NCI-H446 (cell line): ENCODE data around the gene KIAA1217.

ENCODE experiments used
- DNase-seq, 2 experiments: peaks; one replicate each; lab custom pipeline; 2025; lab: John Stamatoyannopoulos, UW

Gene KIAA1217

DNA sequence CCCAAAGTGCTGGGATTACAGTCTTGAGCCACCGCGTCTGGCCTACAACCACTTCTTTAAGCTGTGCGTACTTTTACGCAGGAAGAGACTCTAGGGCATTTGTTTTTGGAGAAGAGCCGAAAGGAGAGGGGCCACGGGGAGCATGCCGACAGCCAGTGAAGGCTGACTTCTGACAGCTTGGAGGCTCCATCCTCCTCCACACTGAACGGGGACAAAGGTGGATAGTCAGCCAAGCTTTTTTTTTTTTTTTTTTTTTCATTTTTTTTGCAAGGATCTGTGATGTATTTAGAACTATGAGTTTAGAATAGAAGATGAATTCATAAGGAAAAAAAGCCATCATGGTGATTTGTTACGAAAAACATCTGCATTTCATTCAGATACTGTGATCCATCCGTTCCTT lies 293.1 kb downstream of the KIAA1217 start:
- no peak for DNase-seq

GRCh38 chr10:24502801-24503460 lies 294.0 kb downstream of the KIAA1217 start:
- no peak for DNase-seq

GRCh38 chr10:24503461-24504320 lies 294.8 kb downstream of the KIAA1217 start:
- DNase-seq, result peak in 1 of 2 experiments; percentile 6

DNA sequence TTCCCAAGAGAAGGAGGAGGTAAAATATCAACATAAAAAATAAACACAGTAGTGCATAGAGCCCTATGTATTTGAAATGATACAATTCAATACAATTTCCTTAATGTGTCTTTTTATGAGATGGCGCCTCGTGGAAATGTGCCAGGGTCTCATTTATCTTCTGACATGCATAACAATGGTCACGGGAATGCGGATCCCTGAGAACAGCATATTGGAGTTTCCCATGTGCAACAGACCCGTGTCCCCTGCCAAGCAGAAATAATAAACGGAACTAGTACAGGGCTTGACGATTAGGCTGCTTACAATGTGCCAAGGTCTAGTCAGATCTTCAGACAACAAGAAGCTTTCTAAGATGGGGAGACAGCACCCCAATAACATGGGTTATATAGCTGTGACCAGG lies 296.8 kb downstream of the KIAA1217 start:
- no peak for DNase-seq

DNA sequence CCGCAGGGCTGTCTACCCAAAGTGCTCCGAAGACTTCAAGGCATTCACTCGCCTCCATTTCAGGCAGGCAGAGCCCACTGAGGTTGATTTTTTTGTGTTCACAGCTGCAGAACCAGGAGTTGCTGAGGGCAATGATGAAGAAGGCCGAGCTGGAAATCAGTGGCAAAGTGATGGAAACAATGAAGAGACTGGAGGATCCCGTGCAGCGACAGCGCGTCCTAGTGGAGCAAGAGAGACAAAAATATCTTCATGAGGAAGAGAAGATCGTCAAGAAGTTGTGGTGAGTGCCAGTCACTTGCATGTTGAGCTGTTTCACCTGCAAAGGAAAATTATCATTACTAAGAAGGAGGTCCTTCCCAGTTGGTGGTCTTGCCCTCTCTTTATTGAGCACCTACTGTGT lies 304.2 kb downstream of the KIAA1217 start:
- no peak for DNase-seq

- no peak for DNase-seq
Measured at GRCh38 chr10:24515481-24515880, 306.5 kb downstream of the KIAA1217 start.

- no peak for DNase-seq
Measured at GRCh38 chr10:24518411-24518810, 309.5 kb downstream of the KIAA1217 start.

DNA sequence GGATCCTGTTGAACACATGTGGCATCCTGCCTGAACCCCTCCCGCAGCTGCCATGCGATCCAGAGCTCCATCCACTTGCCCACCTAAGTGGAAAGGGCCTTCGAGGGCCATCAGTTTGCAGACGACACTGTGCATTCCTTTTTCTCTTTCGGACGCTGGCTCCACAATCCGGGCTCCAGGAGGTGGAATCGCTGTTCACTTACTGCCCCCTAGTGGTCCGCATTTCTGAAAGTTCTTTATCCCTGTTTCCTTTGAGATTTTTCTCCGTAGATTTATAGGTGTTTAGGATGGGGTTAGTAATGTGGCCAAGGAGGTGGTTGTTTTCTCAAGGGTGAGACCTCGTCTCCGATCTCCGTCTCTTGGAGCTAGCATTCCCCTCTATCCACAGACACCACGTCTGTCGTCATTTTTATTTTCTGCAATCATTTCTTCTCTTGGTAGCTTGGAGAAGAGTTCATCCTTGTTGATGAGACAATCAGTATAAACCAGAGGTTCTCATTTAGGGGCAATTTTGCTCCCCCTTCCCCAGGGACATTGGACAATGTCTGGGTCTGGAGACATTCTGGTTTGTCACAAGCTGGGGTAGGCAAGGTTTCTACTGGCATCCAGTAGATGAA lies 310.2 kb downstream of the KIAA1217 start:
- DNase-seq, result peak; percentile 7 to 67

DNA sequence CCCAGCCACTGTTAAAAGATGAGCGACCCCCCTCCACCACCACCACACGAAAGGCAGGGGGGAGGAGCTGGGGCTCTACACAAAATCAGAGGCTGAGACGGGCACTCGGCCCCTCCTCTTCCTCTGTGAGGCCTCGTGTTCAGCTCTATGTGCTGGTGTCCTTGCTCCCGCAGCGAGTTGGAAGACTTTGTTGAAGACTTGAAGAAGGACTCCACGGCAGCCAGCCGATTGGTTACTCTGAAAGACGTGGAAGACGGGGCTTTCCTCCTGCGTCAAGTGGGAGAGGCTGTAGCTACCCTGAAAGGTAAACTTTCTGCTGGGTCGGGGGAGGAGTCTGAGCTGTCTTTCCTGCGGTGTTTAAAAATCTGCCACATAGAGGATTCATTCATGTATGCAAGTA lies 311.0 kb downstream of the KIAA1217 start:
- no peak for DNase-seq

DNA sequence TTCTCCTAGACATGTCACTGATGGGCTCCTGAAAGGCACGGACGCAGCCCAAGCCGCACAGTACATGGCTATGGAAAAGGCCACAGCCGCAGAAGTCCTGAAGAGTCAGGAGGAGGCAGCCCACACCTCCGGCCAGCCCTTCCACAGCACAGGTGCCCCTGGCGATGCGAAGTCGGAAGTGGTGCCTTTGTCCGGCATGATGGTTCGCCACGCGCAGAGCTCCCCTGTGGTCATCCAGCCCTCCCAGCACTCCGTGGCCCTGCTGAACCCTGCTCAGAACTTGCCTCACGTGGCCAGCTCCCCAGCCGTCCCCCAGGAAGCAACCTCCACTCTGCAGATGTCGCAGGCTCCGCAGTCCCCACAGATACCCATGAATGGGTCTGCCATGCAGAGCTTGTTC lies 315.4 kb downstream of the KIAA1217 start:
- DNase-seq, result no peak

DNA sequence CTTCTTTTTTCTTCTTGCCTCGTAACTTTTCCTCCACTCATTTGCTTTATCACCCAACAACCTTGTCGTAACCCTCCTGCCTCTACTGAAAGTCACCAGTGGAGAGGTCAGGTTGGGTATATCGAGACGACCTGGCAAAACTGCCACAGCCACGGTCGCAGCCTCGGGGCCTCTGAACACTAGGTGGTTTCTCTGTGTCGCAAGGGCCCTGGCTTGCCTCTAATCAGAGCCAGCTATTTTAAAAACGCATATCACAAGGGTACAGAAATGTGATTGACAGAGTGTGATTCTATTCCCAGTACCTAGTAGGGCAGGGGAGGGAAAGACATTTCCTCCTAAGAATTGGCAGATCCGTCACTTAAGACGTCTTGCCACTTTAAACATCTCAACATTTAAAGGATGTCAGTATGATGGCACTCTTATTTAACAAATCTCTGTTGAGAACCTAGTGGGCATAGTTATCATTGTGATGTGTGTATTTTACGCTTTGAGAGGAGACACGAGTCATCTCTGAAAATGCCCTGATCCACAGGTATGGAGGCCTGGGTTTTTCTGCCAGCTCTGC lies 317.2 kb downstream of the KIAA1217 start:
- no peak for DNase-seq

GRCh38 chr10:24528946-24529345 lies 320.0 kb downstream of the KIAA1217 start:
- DNase-seq, result no peak

DNA sequence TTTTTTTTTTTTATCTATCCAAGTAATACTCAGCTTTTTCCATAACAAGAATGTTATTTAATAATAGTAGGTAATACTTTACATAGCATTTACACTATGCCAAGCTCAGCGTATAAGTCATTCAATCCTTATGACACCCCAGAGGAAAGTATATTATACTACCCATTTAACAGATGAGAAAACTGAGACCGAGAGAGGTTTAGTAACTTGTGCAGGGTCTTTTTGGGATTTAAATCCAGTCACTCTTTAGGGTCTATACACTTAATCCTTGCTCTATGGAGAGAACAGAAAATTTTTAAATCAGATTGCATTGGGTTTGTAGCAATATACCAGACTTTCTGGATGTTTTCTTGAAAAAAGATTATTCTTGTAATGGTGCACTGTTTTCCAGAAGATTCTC lies 322.5 kb downstream of the KIAA1217 start:
- DNase-seq, result no peak

GRCh38 chr10:24533981-24534380 lies 325.0 kb downstream of the KIAA1217 start:
- no peak for DNase-seq

DNA sequence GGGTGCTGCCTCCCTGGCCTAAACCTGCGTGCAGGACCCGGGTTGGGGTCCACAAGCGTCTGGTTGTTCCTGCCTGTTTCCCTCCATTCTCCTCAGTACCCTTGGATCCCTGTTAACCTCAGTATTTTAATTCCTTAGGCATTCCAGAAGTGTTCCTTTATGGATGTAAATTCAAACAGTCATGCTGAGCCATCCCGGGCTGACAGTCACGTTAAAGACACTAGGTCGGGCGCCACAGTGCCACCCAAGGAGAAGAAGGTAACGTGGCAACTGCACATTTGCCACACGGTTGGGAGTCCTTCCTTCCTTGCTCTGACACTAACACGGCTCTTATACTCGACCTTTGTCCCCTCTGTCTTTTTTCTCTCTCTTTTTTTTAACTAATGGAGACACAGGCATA lies 327.7 kb downstream of the KIAA1217 start:
- DNase-seq, result no peak

GRCh38 chr10:24541239-24541753 lies 332.4 kb downstream of the KIAA1217 start:
- DNase-seq, result no peak

DNA sequence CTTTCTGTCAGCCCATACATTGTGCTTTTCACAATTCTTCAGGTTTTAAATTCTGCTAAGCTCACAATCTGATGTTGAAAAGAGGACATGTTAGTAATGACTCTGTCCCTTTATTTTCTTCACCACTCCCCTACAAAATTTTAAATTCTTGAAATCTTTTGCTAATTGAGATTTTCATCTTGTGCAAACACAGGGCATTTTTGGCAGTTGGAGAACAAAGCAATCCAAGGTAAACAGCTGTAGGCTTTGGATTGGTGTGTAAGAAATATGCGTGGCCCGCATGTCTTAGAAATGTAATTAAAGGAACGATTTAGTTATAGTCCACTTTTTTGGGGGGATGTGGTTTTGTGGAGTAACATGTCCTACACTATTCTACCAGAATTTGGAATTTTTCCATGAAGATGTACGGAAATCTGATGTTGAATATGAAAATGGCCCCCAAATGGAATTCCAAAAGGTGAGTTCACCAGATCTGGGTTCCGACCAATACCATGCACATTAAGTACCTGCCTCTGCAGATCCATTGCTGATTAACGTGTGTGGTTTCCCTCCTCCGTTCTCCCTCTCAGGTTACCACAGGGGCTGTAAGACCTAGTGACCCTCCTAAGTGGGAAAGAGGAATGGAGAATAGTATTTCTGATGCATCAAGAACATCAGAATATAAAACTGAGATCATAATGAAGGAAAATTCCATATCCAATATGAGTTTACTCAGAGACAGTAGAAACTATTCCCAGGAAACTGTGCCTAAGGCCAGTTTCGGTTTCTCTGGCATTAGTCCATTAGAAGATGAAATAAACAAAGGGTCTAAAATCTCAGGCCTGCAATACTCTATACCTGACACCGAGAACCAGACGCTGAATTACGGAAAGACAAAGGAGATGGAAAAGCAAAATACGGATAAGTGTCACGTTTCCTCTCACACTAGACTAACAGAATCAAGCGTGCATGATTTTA lies 333.7 kb downstream of the KIAA1217 start:
- DNase-seq, result no peak

DNA sequence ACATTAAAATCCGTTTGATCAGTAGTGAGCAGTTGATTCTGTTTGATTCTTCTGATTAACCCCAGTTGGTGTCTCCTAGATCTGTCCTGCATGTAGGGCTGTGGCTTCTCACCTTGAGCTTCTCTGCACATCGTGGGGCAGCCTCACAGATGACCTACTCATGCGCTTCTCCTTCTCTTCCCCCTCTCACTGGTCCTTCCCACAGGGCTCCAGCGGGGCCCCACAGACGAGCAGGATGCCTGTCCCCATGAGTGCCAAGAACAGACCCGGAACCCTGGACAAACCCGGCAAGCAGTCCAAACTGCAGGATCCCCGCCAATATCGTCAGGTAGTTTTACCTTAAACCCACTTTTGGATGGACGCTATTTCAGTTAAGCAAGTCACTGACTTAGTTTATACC lies 335.8 kb downstream of the KIAA1217 start:
- DNase-seq, result no peak

DNA sequence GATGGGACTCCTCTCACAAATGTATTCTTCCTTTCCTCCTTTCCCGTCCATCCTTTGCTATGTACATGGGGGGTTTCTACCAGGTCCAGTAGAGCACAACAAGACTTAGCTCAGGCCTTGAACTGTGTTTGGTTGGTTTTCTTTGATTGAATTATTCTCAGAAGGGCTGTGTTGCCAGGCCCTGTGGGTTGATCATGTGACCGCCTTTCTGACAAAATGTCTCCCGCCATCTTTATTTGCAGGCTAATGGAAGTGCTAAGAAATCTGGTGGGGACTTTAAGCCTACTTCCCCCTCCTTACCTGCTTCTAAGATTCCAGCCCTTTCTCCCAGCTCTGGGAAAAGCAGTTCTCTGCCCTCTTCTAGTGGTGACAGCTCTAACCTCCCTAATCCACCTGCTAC lies 336.6 kb downstream of the KIAA1217 start:
- DNase-seq, result no peak

DNA sequence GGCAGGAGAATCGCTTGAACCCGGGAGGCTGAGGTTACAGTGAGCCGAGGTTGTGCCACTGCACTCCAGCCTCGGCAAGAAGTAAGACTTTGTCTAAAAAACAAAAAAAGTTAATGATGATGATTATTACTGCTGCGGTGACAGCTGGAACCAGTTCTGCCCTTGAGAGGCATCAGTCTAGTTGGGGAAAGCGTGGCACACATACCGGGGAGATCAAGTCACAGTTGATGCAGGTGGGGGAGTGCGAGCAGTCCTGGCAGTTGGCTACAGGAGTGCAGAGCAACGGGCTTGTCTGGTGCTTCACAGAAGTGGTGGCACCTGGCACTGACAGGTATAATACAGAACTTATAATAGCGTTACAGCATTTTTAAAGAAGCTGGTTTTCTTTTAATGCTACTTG lies 341.7 kb downstream of the KIAA1217 start:
- no peak for DNase-seq

GRCh38 chr10:24551161-24551560 lies 342.2 kb downstream of the KIAA1217 start:
- DNase-seq, result no peak
